SK-N-MC (cell line): ENCODE results near the gene GALNT9.

ENCODE experiments used
- EZH2 ChIP-seq: fragments of 200-600 bp; sonication (generic); IDR thresholded peaks from one replicate; pipeline ENCODE4 v1.6.1; 2017; ENCODE audit warnings: antibody characterized with exemption
- POLR2AphosphoS5 ChIP-seq: IDR thresholded peaks from 2 replicates; pipeline ENCODE4 v1.6.1; 2012; ENCODE audit warnings: mild to moderate bottlenecking, low read depth, low read length, borderline replicate concordance

DNA sequence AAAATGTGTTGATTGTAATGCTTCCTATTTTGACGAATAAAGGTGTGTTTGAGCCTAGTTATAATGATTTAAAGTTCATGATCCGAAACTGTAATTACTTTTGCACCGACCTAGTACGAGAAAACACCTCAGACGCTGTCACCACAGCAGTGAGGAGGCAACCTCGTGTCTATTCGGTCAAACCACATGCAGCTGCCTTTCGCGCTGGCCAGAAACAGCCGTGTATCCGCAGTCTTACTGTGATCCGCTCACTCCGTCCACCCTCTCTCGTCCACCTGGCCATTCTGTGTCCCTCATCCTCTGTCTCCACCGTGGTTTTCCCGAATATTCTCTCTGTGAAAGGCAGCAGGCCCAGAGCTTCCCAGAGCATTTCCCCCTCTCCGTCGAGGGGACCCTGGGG is 118.1 kb downstream of the GALNT9 start:
- TF ChIP-seq EZH2 (no peak), POLR2AphosphoS5 (no peak)
